AG04450 (cell line): ENCODE results near the gene SPTBN2. TPM values are rescaled to one million over a fixed set of nuclear protein-coding genes. Genes with fewer than 3 reads are reported as not detected.
"Not testable (repeated sequence)": the region's sequence is repeated elsewhere in the genome, so short reads cannot be mapped to it uniquely, and the experiment has no call there.

ENCODE experiments used
- CTCF ChIA-PET: fragments of 300-600, 350-600 bp; formaldehyde crosslinking; extraction: SDS; loops from one replicate; lab custom pipeline; 2022; ENCODE audit warnings: antibody characterized with exemption, inconsistent platforms; lab: Charles Lee
- POLR2A ChIA-PET: fragments of 350-600 bp; formaldehyde crosslinking; extraction: SDS; loops from one replicate; lab custom pipeline; 2021; ENCODE audit warnings: antibody characterized with exemption, inconsistent platforms; lab: Yijun Ruan, JAX
- DNase-seq: peaks from one replicate; pipeline ENCODE4 v3.0.0-alpha.2; 2011; ENCODE audit warnings: low read depth, low spot score
- H3K27ac ChIP-seq: one replicate; pipeline ENCODE4 v1.5.1; 2012; ENCODE audit warnings: low read depth, low read length, control low read depth
- H3K27me3 ChIP-seq: one replicate; pipeline ENCODE4 v1.6.0; 2012; ENCODE audit warnings: low read length; ENCODE audit not compliant: control insufficient read depth, insufficient read depth
- H3K4me3 ChIP-seq: 2 replicates; pipeline ENCODE4 v1.5.1; 2011; ENCODE audit warnings: mild to moderate bottlenecking, low read depth, low read length, control low read depth
- H3K9me3 ChIP-seq: 2 replicates; pipeline ENCODE4 v1.5.1; 2012; ENCODE audit warnings: low read length; ENCODE audit not compliant: control insufficient read depth, insufficient read depth
- CTCF ChIP-seq: IDR thresholded peaks from 2 replicates; pipeline ENCODE4 v1.5.1; 2011; ENCODE audit warnings: low read depth, low read length, control low read depth, inconsistent platforms
- polyA plus RNA-seq: library from polyadenylated mRNA; depleted of rRNA; stranded (reverse); fragments of >200 nt; gene quantifications from 2 replicates; pipeline ENCODE4 v1.2.3, GENCODE V29; 2011

SPTBN2 gene
- polyA plus RNA-seq, 1 experiment = 0.09 TPM

GRCh38 chr11:66729447-66729846 is 431 bp upstream of the SPTBN2 start:
- no peak for DNase-seq
- CTCF ChIA-PET = no interaction called here
- POLR2A ChIA-PET = interaction anchor here (0.6 kb wide), 1 partner anchor 58 kb away, joined by 6 read pairs; no protein-coding TSS in a partner anchor
- Histone ChIP-seq H3K9me3 (no peaks in the 10 kb centered on the region; the same call in 1 of the 2 replicates), H3K27me3 (peaks cover 69% of the 10 kb centered on the region), H3K27ac (no peak overlapping the region), H3K4me3 (no peak overlapping the region)
- no peak for TF ChIP-seq CTCF

- Histone ChIP-seq H3K9me3 (no peaks in the 10 kb centered on the region), H3K27me3 (peaks cover 69% of the 10 kb centered on the region), H3K4me3 (peak overlapping the region; percentile 47), H3K27ac (no peak overlapping the region)
- no peak for DNase-seq
- POLR2A ChIA-PET = no interaction called here
- TF ChIP-seq CTCF = no peak
- CTCF ChIA-PET = no interaction called here
Observed at GRCh38 chr11:66728038-66728692, 851 bp downstream of the SPTBN2 start.

GRCh38 chr11:66727282-66728037 is 1.6 kb downstream of the SPTBN2 start:
- POLR2A ChIA-PET = interaction anchor here (0.6 kb wide), 1 partner anchor 787 kb away, joined by 4 read pairs; no protein-coding TSS in a partner anchor
- Histone ChIP-seq H3K27ac (no peak overlapping the region), H3K27me3 (peaks cover 70% of the 10 kb centered on the region), H3K4me3 (peak overlapping the region; percentile 47), H3K9me3 (no peaks in the 10 kb centered on the region)
- no peak for TF ChIP-seq CTCF
- no peak for DNase-seq
- CTCF ChIA-PET = no interaction called here

DNA sequence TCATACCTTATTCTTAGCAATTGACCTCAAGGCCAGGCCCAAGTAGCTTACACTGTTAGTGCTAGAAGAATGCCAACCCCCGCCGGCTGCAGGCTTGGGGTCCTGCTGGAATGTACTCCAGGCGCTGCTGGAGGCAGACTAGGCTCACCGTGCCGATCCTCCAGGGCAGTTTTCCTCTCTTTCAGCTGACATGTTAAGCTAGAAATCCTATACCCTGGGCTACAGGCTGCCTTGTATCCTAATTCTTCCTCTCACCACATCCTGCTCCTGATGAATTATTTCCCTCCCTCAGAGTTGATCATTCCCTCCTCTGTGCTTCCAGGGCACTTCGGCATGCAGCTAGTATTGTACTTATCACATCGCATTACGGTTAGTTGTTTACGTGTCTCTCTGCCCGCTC is 3.4 kb downstream of the SPTBN2 start:
- Histone ChIP-seq H3K27me3 (peaks cover 59% of the 10 kb centered on the region), H3K4me3 (no peak overlapping the region), H3K27ac (no peak overlapping the region), H3K9me3 (no peaks in the 10 kb centered on the region)
- DNase-seq = no peak
- no peak for TF ChIP-seq CTCF
- POLR2A ChIA-PET = no interaction called here
- CTCF ChIA-PET = interaction anchor here (1.4 kb wide), 1 partner anchor 109 kb away, joined by 3 read pairs; no protein-coding TSS in a partner anchor

DNA sequence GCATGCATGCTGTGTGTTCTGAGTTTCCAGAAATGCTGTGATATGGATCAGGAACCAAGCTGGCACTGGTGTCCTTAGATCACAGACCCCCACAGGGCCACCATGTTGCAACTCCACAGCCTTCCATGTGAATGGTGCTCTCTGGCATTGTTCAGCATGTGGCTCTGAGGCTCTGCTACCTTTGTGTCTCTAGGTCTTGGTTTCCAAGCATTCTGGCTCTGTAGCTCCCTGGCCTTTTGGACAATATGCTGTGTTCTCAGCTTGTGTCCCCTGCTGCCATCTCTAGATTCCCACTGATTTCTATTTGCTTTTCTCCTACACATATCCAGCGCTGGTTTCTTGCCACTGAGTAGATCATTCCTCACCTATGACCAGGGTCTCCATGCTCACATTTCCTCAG is 3.9 kb downstream of the SPTBN2 start:
- no peak for DNase-seq
- no peak overlapping the region for H3K4me3 ChIP-seq
- H3K27me3 ChIP-seq = peaks cover 54% of the 10 kb centered on the region
- ChIA-PET CTCF (interaction anchor here (1.4 kb wide), 1 partner anchor 110 kb away, joined by 3 read pairs; no protein-coding TSS in a partner anchor), POLR2A (no interaction called here)
- no peak overlapping the region for H3K27ac ChIP-seq
- TF ChIP-seq CTCF = no peak
- H3K9me3 ChIP-seq = no peaks in the 10 kb centered on the region

DNA sequence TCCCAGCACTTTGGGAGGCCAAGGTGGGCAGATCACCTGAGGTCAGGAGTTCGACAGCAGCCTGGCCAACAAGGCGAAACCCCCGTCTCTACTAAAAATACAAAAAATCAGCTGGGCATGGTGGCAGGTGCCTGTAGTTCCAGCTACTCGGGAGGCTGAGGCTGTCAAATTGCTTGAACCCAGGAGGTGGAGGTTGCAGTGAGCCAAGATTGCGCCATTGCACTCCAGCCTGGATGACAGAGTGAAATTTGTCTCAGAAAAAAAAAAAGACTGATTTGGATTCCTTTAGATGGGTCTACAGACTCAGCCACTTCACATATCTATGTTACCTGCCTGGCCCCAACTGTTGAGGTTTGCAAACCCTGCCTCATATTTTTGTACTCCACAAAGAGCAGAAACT is 4.8 kb downstream of the SPTBN2 start:
- H3K27ac ChIP-seq, H3K9me3 ChIP-seq, H3K4me3 ChIP-seq, DNase-seq, CTCF ChIA-PET, POLR2A ChIA-PET: not testable (repeated sequence)
- peaks cover 51% of the 10 kb centered on the region for H3K27me3 ChIP-seq
